GM21717 (cell line): ENCODE measurements around the gene KRTAP4-3.
"Not testable (repeated sequence)": the region's sequence is repeated elsewhere in the genome, so short reads cannot be mapped to it uniquely, and the experiment has no call there.

Source experiments
- ATAC-seq: cut with Tn5 transposase; IDR thresholded peaks from one replicate; pipeline ENCODE4 v1.9.1; 2021; ENCODE audit warnings: mild to moderate bottlenecking, moderate library complexity; ENCODE audit not compliant: unreplicated experiment

Gene KRTAP4-3

GRCh38 chr17:41153856-41154255 is 14.2 kb downstream of the KRTAP4-3 start:
- no peak for ATAC-seq

GRCh38 chr17:41151525-41151924 is 16.5 kb downstream of the KRTAP4-3 start:
- ATAC-seq = no peak

GRCh38 chr17:41150026-41150425 is 18.0 kb downstream of the KRTAP4-3 start:
- ATAC-seq = no peak

DNA sequence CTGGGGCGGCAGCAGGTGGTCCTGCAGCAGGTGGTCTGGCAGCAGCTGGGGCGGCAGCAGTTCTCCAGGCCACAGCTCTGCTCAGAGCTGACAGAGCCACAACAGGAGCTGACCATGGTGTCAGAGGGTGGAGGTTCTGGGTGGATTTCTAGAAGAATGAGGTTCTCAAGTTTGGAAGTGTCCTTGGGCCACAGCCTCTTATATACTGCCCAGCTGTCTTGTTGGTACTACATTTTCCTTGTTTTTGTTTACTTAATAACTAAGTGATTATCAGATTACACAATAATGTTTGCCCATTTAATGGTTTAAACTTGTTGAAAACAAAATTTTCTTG is 18.4 kb downstream of the KRTAP4-3 start, which contains the start of gene KRTAP4-5:
KRTAP4-5 (minus strand) TSS at position 174 of the 334 bp plus-strand sequence; CDS start at position 116, 58 bp downstream.
- no peak for ATAC-seq

- not testable (repeated sequence) for ATAC-seq
Observed at GRCh38 chr17:41148971-41149651, 18.9 kb downstream of the KRTAP4-3 start.

- no peak for ATAC-seq
Observed at GRCh38 chr17:41147531-41148204, 20.4 kb downstream of the KRTAP4-3 start.

DNA sequence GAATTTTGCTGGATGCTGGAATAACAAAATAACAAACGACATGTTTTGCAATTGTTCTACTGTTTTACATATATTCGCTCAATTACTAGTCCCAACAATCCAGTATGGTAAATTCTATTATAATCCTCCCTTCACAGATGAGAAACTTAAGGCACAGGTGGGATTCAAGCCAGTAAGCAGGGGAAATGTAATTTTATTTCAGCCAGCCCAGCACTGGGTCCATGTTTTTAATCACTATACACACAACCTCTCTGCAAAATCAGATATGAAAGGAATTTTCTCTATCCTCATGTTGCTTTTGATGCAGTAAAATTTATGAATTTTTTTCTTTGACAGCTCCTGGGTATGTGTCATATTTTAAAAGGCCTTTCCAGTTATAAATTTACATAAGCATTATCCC is 22.8 kb downstream of the KRTAP4-3 start:
- ATAC-seq = no peak

DNA sequence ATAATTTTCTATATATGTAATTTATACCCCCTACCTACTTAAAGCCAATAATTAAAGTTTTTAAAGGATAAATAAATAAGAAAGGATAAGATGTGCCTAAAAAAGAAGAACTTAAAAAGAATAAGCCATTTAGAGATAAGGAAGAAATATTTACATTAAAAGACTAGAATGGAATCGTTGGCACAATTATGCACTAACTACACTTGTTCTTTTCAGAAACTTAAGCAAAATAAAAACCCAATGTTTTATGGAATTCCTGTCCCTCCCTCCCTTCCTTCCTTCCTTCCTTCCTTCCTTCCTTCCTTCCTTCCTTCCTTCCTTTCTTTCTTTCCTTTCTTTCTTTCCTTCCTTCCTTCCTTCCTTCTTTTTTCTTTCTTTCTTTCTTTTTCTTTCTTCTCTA is 23.2 kb downstream of the KRTAP4-3 start:
- no peak for ATAC-seq

DNA sequence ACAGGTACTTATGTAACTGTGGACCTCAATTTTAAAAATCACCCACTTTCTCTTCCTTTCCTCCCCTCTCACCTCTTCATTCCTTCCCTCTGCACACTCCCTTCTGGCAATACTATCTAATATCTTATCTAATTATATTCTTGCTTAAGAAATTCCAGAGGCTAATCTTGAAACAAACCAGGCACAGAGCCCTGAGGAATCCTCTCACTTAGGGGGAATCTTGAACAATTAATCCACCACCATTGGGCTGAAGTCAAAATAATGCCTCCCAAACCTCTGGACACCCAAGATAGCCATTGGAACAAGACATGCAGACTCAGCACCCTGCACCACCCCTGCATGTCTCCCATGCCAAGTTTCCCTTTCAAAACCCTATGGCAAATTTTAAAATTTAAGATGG is 26.7 kb downstream of the KRTAP4-3 start:
- no peak for ATAC-seq

- no peak for ATAC-seq
Observed at GRCh38 chr17:41140360-41141131, 27.5 kb downstream of the KRTAP4-3 start, which contains the start of gene KRTAP4-6. KRTAP4-6 (minus strand) TSS chr17:41140544; CDS start chr17:41140487, 57 bp downstream.

DNA sequence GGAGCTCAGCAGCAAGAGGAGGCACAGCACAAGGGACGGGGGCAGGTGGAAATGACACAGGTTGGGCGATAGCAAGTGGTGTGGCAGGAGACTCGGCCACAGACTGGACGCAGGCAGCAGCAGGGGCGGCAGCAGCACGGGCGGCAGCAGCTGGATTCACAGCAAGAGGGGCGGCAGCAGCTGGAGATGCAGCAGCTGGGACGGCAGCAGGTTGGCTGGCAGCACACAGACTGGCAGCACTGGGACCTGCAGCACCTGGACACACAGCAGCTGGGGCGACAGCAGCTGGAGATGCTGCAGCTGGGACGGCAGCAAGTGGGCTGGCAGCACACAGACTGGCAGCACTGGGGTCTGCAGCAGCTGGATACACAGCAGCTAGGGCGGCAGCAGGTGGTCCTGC is 28.2 kb downstream of the KRTAP4-3 start:
- not testable (repeated sequence) for ATAC-seq

GRCh38 chr17:41133880-41134735 is 33.9 kb downstream of the KRTAP4-3 start:
- ATAC-seq = no peak

DNA sequence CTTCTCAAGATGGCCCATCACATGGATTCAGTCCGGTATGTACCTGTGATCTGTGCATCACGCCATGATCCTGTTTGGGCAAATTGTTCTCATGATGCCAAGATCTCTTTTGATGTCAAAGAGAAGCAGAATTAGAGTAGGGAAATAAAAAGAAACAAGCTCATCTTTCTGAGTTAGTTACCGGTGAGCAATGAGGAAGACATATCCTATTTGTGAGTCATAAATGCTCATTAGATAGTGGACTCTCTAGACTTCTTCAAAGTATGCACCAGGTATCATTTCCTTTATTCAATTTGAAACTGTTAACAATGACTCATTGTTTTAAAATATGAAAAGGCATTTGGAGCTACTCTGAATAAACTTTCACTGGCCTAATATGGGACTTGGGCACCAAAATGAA is 36.0 kb downstream of the KRTAP4-3 start:
- ATAC-seq = no peak

DNA sequence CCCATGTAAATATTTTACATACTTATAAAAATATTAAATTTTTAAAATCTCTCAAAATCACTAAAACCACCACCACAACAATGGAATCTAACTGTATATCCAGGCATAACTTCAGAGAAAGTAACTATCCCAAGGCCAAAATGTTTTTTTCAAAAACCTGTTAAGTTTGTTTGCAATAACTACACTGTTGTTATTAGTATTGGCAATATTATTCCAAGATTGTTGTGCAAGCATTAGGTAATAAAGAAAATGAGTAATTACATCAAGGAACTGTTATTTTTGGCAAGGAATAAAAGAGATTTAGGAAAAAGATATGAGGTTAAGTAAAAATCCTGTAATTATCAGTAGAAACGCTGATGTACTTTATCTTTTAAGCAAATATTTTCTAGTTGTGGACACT is 40.6 kb downstream of the KRTAP4-3 start:
- no peak for ATAC-seq

DNA sequence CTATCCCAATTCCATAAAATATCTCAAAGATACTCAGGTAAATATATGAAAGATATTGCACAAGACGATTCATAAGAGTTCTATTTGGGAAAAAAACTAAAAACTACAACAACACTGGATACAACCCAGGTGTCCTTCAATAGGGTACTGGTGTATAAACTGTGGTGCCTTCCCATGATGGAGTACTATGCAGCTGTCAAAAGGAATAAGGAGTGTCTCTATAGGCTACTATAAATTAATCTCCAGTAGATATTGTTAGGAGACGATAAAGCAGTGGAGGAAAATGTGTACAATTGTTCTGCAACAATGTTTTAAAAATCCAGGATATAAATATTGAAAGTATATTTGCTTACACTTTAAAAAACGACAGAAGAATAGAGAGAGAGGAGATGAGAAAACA is 41.6 kb downstream of the KRTAP4-3 start:
- no peak for ATAC-seq

DNA sequence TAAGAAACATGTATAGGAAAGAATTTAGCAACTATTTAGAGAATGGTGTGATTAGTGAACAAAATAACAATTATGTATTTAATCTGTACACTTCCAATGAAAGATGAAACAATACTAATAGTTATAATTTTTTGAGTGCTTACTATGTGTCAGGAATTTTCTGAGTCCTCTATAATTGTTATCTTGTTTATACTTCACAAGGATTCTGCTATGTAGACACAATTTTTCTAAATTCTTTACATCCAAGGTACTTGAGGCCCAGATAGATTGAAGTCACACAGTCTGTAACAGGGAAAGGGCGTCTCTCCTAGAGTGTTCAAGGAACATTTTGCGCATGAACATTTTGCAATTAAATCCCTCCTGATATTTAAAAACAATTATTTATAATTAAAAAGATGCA is 43.0 kb downstream of the KRTAP4-3 start:
- ATAC-seq = no peak

GRCh38 chr17:41123991-41124371 is 44.0 kb downstream of the KRTAP4-3 start, which contains the start of gene KRTAP4-12:
KRTAP4-12 (minus strand) TSS chr17:41124182; CDS start chr17:41124122, 60 bp downstream.
- ATAC-seq = not testable (repeated sequence)

DNA sequence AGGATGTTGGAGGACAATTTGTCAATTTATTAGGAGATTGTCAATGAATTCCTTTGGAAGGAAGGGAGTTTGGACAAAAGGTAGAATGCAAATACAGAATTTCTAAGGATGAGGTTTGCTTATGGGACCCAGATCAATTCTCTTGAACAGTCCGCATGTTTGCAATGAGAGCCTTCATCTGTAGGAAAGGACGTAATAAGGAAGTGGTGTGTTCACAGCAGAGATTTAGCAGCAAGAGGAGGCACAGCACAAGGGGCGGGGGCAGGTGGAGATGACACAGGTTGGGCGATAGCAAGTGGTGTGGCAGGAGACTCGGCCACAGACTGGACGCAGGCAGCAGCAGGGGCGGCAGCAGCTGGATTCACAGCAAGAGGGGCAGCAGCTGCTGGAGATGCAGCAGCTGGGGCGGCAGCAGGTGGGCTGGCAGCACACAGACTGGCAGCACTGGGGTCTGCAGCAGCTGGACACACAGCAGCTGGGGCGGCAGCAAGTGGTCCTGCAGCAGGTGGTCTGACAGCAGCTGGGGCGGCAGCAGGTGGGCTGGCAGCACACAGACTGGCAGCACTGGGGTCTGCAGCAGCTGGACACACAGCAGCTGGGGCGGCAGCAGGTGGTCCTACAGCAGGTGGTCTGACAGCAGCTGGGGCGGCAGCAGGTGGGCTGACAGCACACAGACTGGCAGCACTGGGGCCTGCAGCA is 44.6 kb downstream of the KRTAP4-3 start:
- ATAC-seq = not testable (repeated sequence)

GRCh38 chr17:41121742-41122141 is 46.3 kb downstream of the KRTAP4-3 start:
- no peak for ATAC-seq
